ENCODE data around the gene TEF.

GRCh38 chr22:41369424-41369745, 12.4 kb upstream of the TEF start:
- no peak for TF ChIP-seq CTCF (IDR thresholded peaks at IDR 0.05; ENCODE audit: low read length)
- no peak for TF ChIP-seq EZH2phosphoT487 (IDR thresholded peaks at IDR 0.05; ENCODE audit: low read length)
- TF ChIP-seq EZH2 (optimal IDR thresholded peaks at IDR 0.05; ENCODE audit: low read depth, low read length), result no peak

Measured in MM.1S (cell line).